ENCODE results near the gene DCXR. TPM values are rescaled to one million over a fixed set of nuclear protein-coding genes. Genes with fewer than 3 reads are reported as not detected.

The DCXR gene
- polyA plus RNA-seq, 3 donors = 98.3 to 138 (median 102) TPM

DNA sequence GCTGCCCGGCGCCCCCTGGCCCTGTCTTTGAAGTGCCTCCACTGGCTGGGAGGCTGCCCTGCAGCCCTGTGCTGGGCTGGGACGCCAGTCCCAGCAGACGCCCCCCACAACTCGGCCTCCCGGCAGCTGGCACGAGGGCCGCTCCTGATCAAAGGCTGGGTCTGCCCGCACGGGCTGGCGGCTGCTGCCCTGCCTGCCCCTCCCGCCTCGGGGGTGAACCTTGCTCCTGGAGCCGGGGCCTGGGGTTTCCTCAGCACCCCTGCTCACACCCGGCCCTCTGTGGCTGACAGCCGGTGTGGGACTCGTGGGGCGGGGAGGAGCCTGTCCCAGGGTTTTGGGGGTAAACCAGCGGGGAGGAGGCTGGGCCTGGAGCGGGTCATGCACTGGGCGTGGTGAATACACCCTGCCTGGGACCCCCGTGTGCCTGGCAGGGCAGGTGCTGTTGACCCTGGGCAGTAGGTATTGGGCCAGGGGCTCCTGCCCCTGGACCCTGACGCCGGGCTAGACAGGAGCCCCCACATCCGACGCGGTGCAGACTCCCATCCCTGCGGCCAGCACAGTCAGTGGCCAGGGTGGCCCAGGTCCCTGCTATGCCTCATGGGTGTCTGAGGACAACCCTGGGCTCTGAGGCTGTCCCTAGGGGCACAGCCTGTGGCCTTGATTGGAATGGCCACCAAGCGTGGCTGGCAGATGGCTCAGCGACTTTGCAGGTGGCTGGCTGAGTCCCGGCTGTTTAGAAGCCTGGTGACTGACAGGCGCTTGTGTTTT, 36.5 kb downstream of the DCXR start:
- no peak for DNase-seq

DNA sequence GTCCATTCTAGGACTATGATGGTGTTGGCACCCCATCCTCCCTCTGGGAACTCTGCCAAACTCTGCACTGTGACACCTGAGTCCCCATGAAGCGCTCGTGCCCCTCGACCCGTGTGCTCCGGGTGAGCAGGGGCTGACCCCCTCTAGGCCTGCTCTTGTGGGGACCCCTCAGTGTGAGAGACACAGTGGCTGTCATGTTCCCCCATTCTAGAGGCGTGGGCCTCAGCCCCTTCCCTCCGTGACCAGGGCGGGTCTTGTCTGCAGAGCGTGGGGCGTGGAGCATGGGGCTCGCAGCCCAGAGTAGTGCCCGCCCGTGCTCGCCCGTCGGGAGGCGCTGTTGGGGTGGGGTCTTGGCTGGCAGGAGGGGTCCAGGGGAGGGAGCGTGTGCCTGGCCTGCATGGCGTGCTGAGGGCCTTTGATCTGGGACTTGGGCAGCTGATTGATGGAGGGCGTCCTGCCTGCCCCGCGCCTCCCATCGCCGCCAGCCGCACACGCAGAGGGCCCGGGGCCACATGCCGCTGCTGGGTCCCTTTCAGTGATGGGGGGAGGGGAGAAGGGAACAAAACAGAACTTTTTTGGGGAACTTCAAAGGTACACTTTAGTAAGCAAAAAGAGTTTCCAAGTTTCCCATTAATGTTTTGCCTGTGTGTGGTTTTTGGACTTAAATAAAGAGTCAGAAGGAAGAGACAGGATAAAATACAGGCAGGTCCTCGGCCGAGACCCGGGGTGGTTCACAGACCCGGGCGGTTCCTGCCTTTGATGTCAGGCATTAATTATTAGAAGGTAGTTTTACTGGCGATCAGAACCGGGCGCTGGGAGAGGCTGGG, 37.3 kb downstream of the DCXR start:
- no peak for DNase-seq

DNA sequence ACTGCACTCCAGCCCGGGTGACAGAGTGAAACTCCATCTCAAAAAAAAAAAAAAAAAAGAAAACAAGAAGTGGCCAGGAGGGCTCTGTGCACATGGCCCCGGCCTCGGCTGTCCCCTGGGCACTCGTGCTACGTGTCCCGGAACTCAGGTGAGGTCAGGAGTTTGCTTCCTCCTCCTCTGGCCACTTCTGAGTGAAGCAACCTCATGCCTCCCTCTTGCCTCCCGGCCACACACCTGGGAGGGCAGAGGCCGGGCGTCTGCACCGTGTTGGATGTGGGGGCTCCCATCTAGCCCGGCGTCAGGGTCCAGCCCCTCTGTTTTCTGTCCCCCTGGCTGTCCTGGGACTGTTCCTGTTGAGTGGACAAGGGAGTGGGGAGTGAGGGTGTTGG, 37.9 kb downstream of the DCXR start:
- no peak for DNase-seq

DNA sequence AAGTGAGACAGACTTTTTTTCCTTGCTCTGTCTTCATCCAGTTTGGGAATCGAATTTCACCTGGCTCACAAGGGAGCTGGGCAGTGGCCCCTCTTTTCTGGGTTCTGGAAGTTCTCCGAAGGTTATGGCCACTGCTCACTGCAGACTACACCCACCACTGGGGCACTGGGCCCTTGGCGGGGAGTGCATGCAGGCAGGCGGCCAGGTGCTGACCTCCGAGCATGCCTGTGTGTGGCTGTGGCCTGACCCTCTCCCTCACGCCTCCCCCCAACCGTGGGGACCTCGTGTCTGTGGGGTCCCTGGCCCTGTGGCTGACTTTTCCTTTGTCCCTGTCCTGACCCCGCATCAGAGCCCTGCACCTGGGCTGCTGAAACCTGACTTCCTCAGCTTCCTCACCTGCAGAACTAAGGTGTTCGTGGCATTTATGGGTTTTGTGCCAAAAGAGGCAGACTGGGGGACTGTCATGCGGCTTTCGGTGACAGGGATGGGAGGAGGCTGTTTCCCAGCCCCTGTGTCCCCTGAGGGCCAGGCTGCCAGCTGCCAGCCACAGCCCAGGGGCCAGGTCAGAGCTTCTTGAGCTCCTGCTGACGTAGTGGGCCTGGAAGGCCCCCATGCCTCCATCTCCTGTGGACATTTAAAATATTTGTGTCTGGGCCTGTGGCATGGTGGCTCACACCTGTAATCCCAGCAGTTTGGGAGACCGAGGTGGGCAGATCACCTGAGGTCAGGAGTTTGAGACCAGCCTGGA, 38.6 kb downstream of the DCXR start:
- DNase-seq = no peak

DNA sequence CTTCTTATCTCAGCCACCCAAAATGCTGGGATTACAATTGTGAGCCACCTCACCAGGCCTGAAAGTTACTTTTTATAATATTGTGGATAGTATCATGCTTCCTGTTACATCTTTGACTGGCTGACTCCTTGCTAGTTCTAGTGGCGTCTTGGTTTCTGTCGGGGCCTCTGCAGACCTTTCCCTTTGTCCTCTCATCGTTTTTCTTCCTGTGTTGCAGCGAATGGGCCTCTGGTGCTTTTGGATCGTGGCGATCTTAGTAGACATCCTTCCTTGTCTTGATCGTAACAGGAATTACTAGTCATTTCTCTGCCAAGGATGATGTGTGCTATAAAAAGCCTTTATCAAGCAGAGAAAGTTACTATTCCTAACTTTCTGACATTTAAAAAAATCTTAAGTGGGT, 39.3 kb downstream of the DCXR start:
- DNase-seq = no peak

DNA sequence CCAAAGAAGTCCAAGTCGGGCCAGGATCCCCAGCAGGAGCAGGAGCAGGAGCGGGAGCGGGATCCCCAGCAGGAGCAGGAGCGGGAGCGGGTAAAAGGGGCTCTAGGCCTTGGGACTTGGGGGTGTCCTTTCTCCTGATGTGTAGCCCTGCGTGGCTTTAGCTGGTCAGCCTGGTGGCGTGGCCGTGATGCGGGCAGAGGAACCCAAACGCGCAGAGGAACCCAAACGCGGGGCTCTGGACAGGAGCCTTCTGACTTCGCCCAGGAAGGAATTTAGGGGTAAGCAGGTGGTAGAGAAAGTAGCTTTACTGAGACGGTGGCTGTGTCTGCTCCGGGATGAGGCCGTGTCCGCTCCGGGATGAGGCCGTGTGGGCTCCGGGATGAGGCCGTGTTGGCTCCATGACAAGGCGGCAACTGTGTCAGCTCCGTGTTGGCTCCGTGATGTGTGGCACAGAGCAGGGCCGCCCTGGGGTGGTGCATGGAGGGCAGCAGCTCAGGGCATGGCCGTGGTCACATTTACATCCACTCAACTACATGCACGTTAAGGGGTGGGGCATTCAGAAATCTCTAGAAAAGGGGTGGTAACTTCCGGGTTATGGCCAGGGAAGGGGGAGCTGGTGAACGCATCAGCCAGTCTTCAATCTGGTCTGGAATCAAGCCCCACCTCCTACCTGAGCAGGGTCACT, 40.6 kb downstream of the DCXR start:
- no peak for DNase-seq

DNA sequence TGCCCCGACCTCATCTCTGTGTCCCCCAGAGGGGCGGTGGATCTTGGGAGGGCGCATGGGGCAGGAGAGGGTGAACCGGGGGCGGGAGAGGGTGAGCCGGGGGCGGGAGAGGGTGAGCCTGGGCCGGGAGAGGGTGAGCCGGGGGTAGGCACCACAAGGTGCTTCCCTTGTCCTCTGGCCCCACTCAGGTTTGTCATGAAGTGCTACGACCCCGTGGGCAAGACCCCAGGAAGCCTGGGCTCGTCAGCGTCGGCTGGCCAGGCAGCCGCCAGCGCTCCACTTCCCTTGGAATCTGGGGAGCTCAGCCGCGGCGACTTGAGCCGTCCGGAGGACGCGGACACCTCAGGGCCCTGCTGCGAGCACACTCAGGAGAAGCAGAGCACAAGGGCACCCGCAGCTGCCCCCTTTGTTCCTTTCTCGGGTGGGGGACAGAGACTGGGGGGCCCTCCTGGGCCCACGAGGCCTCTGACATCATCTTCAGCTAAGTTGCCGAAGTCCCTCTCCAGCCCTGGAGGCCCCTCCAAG, 41.2 kb downstream of the DCXR start:
- DNase-seq = no peak

DNA sequence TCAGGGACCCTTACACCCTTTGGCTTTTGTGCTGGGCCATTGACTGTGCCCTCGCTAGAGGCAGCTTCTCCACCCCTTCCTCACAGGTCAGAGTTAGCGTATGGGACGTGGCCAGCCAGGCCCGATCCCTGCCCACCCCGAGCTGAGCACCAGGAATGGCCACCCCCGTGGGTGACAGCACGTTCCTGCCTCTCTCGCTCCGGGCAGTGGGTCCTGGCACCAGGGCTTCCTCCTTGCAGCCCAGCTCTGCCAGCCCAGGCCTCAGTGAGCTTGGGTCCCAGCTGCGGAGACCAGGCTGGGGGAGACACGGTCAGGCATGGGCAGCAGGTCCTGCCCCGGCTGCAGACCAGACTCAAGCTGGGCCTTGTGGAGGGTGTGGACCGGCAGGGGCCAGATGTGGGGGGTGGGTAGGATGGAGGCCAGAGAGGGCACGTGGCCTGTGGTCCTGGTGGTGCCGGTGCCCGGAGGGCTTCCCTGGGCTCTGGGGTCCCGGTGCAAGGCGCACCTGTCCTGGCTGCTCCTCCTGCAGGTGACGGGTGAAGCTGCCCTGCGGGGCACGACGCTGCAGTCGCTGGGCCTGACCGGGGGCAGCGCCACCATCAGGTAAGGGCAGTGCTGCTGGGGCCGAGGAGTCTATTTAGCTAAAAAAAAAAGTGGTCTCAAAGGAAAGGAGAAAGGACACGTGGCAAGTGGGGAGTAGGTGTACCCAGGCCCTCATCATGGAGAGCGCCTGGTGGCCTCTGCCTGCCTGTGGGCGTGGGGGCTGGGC, 41.9 kb downstream of the DCXR start:
- no peak for DNase-seq

DNA sequence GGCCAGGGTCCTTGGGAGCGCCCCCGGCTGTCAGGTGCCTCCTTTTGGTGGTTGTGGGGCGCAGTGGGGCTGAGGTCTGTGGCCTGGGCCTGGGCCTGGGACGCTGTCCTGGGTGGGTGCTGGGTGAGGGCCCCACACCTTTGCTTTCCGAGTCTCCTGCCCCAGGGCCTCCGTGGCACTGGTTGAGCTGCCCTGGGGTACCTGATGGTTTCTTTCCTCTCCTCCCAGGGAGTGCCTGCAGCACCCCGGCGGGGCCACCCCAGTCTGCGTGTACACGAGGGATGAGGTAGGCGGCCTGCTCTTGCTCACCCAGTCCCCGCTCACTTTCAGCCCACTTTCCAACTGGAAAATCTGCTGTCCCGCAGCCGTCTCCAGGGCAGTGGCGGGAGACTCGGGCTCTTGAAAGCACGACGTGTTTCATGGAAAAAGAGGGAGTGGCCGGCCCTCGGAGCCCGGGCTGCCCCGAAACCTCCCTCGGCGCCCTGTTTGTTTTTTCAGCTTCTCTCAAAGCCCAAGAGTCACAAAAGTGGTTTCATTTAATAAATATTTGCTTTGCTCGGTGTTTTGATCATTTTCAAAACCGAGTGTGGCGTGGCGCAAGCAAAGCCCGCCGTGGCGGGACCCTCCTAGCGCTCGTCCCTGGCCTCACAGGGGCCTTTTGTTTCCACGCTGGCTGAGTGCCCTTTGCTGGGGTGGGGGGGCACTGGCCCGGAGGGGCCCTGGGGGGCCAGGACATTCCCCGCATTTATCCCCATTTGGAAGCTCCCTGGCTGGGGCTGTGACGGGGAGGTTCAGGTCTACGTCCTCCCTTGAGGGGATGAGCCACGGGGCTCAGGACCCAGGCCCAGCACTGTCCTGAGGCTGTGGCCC, 42.7 kb downstream of the DCXR start:
- DNase-seq = no peak

DNA sequence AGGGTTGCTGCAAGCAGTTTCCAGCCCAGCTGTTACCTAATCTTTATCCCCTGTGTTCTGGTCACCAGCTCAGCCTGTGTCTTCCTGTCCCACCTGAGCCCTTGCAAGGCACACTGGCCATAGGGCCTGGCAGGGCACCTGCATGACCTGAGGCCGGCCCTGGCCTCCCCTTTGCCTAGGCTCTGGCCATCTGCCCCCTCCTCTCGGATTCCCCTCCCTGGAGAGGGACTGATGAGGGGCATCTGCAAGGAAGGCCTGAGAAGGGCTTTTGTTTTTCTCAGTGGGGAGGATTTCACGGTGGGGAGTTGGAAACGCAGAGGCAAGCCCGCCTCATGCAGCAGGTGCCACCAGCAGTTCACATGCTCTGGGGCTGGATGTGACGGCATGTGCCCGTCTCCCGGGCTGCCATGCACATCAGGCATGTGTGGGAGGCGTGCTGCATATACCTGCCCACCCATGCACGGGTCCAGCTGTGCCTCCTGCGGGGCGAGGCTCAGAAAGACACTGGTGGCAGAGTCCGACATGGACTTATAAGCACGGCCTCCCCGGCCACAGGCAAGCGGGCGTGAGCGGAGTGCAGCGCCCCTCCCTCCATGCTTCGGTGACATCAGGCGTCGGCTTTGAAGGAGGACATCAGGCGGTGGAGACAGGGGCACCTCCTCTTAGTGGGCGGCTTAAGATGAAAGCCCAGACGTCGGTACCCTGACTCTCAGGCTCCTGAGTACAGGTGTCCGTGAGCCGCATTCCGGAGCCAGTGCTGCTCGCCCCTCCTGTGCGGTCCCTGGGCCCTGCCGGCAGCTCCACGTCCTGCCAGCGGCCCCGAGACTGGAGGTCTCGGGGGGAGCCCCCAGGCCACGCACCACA, 43.5 kb downstream of the DCXR start:
- DNase-seq = no peak

DNA sequence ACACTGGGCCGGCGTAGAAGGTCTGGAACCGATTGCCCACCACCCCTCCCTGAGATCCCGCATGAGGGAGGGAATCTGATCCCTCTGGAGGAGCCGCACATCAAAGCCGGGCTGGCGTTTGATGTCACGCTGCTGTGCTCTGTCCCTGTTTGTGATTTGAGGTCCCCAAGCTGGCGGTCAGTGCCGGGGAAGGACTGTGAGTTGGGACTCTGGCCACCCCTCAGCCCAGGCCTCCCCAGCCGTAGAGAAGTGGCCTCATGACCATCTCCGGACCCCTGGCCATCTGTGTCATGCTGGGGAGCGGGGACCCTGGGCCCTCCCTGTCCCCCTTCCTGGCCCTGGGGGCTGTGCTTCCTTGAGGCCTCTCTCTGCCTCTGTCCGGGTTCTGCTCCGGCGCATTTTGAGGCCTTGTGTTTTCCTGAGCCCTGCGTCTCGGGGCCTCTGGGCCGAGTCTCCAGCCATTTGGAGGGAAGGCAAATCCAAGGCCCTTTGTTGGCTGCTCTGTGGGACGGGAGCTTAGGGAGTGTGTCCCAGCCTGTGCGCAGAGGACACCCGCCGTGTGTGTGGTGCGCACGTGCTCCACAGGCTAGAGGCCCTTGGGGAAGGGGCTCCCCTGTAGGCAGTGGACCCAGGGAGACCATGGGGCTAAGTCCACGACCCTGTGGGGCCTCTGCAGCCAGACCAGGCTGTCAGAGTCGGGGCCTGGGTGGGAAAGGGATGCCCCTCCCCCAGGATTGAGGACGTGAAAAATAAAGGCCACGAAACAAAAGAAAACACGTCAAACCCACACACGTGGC, 45.0 kb downstream of the DCXR start:
- peak; percentile 87 for DNase-seq

DNA sequence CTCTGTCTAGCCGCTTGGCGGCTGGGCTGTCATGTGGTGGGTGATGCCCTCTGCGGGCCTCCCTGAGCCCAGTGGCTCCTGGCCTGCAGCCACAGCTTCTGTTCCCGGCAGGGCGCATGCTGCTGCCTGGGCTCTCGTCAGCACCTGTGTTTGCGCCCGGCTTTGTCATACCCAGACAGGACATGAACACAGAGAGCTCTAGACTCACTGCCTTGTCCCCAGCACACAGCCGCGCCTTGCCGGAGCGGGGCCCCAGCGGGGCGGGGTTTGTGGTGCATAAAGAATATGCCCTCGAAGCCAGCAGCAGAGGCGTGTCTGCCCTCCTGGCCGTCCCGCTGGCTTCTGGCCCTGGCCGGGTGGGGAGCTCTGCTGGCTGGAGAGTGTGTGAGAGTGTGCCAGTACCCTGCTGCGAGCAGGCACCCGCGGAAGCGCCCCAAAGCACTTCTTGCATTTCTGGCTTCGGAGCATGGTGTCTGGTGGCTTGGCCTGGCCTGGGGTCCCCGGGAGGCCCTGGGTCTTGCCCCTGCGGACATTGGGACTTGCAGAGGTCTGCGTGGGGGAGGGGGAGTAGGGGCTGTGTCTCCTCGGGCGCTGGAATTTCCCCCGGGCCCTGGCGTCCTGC, 45.7 kb downstream of the DCXR start:
- DNase-seq = no peak

DNA sequence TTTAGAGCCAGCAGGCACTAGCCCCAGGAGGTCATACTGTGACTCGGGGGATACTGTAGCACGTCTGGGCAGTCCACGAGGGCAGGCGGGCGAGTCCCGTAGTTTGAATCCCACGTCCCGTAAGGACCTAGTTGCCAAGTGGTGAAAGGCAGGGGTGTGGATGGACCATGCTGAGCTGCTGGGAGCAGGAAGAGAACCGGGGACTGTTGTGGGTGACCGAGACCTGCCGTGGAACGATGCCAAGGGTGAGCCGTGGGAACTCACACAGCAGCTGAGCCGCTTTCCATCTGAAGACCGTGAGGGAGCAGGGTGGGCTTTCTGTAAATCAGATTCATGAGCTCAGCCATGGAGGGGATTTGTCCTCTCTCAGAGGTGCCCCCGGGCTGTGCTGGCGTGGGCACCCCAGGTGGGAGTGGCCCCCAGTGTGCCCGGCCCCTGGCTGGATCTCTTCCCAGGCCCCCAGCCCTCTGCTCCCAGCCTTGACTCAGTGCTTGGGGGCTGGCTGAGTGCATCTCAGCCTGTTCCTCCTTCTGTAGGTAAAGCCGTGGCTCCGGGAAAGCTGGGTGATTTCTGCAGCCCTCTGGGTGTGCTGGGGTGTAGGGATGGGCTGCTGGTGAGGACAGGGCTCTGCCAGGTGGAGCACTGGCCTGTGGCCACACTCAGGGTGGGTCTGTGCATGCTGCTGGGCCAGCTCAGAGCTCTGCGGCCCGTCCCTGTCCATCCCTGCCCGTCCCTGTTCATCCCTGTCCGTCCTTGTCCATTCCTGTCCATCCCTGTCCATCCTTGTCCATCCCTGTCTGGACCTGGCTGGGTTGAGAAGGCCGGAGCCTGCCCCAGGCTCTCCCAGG, 46.4 kb downstream of the DCXR start:
- no peak for DNase-seq

DNA sequence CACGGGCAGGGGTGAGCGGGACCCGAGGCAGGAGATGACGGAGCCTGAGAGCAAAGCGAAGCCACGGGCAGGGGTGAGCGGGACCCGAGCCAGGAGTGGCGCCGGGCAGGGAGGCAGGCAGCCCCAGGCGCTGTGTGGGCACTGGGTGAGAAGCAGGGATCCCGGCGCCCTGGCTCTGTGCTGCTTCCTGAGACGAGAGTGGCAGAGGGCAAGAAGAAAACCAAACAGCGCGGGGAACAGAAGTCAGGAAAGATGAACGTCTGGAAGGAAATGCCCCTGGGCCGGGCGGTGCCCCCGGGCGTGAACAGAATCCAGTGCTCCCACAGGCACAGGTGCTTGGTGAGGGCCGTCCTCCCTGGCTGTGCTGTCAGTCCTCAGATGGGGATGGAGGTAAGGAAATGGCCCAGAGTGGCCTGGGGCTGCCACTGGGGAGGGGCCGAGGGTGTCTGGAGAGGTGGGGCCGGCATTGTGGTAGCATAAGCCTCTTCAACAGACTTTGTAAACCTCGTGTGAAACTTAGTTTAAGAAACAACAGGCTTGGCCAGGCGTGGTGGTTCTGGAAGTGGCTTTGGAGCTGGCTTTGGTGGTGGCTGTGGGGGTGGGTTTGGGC, 50.2 kb downstream of the DCXR start:
- DNase-seq = no peak

DNA sequence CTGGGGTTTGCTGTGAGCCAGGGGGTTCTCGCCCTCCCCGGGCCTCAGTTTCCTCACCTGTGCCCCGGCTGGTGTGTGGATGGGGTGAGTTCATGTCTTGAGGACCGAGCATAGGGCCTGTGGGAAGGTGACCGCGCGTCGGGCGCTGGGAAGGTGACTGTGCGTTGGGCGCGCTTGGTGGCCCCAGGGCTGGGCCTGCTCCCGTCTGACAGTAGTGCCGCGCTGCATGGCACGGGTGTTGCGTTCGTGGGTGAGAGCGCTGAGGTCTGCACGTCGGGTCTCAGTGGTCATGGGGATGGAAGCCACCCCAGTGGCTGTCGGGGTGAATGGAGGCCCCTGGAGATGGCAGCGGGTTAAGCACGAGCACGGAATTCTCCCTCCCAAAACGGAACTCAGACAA, 50.9 kb downstream of the DCXR start:
- DNase-seq = no peak
